Measurements from ENCODE around the gene STK25.

Gene STK25

GRCh38 chr2:241508240-241509154 lies at the start of gene STK25:
Gene STK25, minus strand, starts transcription at chr2:241508584. Its CDS starts 549 bp downstream, at chr2:241508035.
- peak; percentile 95 for DNase-seq (ENCODE audit: low read depth)

GRCh38 chr2:241556746-241557145 lies 48.4 kb upstream of the STK25 start:
- no peak for DNase-seq (ENCODE audit: low read depth)

- DNase-seq (ENCODE audit: low read depth): no peak
Measured at GRCh38 chr2:241555711-241556110, 47.3 kb upstream of the STK25 start.

- DNase-seq (ENCODE audit: low read depth): no peak
Measured at GRCh38 chr2:241554610-241555322, 46.4 kb upstream of the STK25 start.

GRCh38 chr2:241553981-241554380 lies 45.6 kb upstream of the STK25 start:
- DNase-seq (ENCODE audit: low read depth): no peak

- DNase-seq (ENCODE audit: low read depth): no peak
Measured at GRCh38 chr2:241553512-241553830, 45.1 kb upstream of the STK25 start.

GRCh38 chr2:241551998-241552737 lies 43.8 kb upstream of the STK25 start:
- DNase-seq (ENCODE audit: low read depth): no peak

- no peak for DNase-seq (ENCODE audit: low read depth)
Measured at GRCh38 chr2:241551599-241551997, 43.2 kb upstream of the STK25 start.

GRCh38 chr2:241550616-241551580 lies 42.5 kb upstream of the STK25 start:
- no peak for DNase-seq (ENCODE audit: low read depth)

GRCh38 chr2:241548451-241548835 lies 40.1 kb upstream of the STK25 start:
- no peak for DNase-seq (ENCODE audit: low read depth)

GRCh38 chr2:241547781-241548450 lies 39.5 kb upstream of the STK25 start:
- DNase-seq (ENCODE audit: low read depth): no peak

- no peak for DNase-seq (ENCODE audit: low read depth)
Measured at GRCh38 chr2:241546771-241547498, 38.6 kb upstream of the STK25 start.

- DNase-seq (ENCODE audit: low read depth): no peak
Measured at GRCh38 chr2:241545523-241546473, 37.4 kb upstream of the STK25 start.

GRCh38 chr2:241545106-241545505 lies 36.7 kb upstream of the STK25 start:
- no peak for DNase-seq (ENCODE audit: low read depth)

GRCh38 chr2:241542278-241542605 lies 33.9 kb upstream of the STK25 start:
- no peak for DNase-seq (ENCODE audit: low read depth)

- DNase-seq (ENCODE audit: low read depth): no peak
Measured at GRCh38 chr2:241541564-241542277, 33.3 kb upstream of the STK25 start.

GRCh38 chr2:241540771-241541561 lies 32.6 kb upstream of the STK25 start:
- DNase-seq (ENCODE audit: low read depth): peak; percentile 38

- no peak for DNase-seq (ENCODE audit: low read depth)
Measured at GRCh38 chr2:241540401-241540770, 32.0 kb upstream of the STK25 start.

Measured in activated gamma-delta T cell treated with anti-CD3 and anti-CD28 coated beads, Interleukin-2, amount 50 U/mL, for 16 hours (primary cell).